Measurements from ENCODE around the gene CFAP77.

The CFAP77 gene

DNA sequence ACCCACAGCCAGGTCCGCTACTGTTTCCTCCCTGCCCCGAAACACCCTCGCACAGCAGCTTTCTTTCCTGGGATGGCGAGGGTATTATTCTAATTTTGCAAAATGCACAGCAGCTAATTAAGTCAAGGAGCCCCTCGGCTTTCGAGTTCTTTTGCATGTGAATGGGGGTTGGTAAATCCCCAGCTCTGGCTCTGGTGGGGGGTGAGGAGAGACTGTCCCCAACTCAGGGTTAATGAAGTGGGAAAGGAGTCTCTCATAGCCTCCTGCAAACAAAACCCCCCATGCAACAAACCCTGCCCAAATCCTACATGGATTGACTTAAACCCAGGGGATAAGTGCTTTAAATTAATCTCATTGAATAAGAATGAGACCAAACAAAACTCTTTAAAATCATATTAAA, 181.2 kb downstream of the CFAP77 start:
- DNase-seq (ENCODE audit: low read depth in 1 of 2, low spot score in 1 of 2) = no peak

DNA sequence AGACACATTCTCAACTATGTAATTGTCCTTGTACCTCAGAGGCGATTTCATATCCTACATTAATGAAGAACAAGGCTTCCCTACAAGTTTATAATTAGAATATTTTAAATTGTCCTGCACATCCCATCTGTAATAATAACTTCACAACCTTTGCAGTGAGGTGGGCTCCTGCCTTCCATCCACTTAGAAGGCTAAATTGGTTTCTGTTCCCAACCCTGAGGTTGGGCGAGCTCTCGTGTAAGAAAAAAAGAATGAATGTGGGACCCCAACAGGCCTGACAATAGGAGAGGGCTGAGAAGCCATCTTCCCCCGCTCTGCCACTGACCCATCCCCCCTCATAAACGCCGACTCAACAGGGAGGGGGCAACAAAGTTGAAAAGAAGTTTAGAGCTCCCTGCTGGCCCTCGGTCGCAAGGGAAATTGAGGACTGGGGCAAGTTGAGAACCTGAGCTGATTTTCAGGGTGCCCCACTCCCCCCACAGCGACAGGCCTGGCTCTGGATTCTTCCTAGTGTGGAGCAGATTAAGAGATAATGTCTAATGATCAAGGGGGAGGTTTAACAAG, 181.8 kb downstream of the CFAP77 start:
- DNase-seq (ENCODE audit: low read depth in 1 of 2, low spot score in 1 of 2) = no peak

DNA sequence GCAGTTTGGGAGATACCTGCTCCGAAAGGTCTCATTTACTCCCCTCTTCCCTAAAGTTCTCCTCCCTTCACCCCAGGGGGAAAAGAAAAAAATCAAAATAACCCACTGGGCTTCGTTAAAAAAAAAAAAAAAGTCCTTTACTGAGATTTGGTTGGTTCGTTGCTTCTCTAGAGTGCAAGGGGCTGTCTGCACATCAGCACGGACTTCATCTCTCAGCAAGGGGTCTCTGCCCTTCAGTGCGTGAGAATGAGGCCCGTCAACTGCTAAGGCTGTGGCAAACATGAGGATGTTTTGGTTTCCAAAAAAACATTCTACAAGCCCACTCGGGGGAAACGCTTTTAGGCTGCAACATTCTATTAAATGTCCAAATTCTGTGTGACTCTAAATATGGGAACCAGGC, 182.4 kb downstream of the CFAP77 start:
- DNase-seq (ENCODE audit: low read depth in 1 of 2, low spot score in 1 of 2) = no peak

DNA sequence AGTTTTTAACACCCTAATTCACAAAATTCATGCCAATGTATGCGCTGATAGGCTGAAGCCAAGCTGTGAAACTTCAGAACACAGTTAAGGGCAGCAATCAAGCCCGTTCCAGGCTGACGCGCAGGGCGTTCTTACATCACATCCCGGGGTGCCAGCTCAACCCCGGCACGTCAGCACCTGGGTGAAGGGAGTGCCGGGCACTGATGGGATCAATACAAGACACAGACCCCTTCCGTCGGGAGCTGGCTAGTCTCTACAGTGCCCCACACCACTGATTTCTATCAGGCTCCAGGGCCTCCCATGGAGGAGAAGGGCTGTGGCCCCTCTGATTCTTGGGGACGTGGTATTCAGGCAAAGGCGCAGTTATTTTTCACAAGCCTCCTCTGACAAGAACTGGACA, 184.4 kb downstream of the CFAP77 start:
- DNase-seq (ENCODE audit: low read depth in 1 of 2, low spot score in 1 of 2) = no peak

GRCh38 chr9:132595319-132595718, 185.3 kb downstream of the CFAP77 start:
- no peak for DNase-seq (ENCODE audit: low read depth in 1 of 2, low spot score in 1 of 2)

- DNase-seq (ENCODE audit: low read depth in 1 of 2, low spot score in 1 of 2) = no peak
Measured at GRCh38 chr9:132596200-132596599, 186.2 kb downstream of the CFAP77 start.

- no peak for DNase-seq (ENCODE audit: low read depth in 1 of 2, low spot score in 1 of 2)
Measured at GRCh38 chr9:132597073-132597775, 187.2 kb downstream of the CFAP77 start.

DNA sequence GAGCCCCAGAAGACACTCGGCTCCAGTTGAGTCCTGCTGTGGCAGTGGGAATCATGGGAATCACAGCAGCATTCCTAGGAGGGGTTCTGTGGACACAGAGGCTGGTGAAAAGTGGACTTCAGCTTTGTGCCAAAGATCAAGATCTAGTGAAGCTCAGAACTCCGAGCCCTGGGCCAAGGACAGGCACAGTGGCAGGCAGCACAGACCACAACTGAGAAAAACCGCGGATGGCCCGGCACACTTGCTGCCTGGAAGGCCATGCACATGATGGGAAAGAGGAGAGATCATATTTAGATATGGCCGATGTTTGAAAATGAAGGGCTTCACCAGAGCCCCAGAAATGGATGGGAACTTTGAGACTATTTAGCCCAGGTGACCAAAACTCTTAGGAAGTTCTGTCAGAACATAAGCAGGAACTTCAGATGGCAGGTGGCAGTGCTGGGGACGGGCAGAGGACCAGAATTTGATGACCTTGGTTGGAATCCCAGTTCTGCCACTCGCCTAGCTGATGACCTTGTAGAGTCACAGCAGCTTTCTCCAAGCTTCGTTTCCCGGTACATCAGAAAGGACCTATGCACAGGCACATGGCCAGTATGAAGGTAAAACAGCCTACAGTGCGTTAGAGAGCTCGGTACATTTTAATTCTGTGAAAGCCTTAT, 190.4 kb downstream of the CFAP77 start:
- no peak for DNase-seq (ENCODE audit: low read depth in 1 of 2, low spot score in 1 of 2)

- DNase-seq (ENCODE audit: low read depth in 1 of 2, low spot score in 1 of 2) = no peak
Measured at GRCh38 chr9:132602207-132602606, 192.2 kb downstream of the CFAP77 start.

DNA sequence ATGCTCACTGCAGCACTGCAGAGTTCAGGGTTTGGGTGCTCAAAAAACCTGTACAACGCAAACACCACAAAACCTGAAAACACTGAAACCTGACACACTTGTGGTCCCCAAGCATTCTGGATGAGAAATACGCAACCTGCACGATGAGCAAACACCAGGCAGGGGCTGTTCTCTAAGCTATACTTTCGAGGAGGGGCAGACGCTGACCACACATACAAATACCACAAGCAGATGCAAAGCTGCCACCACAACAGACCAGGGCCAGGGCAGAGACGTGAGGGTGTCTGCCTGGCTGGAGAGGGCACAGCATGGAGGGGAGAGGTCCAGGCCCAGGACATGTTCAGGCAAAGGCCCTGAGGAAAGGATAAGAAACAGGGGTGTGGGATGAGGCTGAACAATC, 195.4 kb downstream of the CFAP77 start:
- no peak for DNase-seq (ENCODE audit: low read depth in 1 of 2, low spot score in 1 of 2)

DNA sequence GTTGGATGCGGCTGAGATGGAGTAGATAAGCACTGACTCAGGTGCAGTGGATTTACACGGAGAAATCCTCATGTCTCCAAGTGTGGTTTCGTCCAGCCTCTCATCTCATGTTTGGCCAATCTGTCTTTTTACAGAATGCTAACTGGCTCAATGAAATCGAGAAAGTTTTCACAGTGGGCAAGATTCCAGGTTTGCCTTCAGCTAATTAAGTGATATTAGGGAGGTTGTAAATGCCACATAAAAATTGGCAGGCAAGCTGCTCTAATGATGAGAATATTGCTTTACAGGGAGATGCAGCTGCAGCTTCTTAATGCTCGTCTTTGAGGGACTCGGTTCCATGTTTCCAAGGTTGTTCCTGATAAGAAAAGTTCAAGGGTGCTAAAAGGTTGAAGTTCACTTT, 196.1 kb downstream of the CFAP77 start:
- DNase-seq (ENCODE audit: low read depth in 1 of 2, low spot score in 1 of 2) = no peak

- no peak for DNase-seq (ENCODE audit: low read depth in 1 of 2, low spot score in 1 of 2)
Measured at GRCh38 chr9:132609184-132609583, 199.2 kb downstream of the CFAP77 start.

DNA sequence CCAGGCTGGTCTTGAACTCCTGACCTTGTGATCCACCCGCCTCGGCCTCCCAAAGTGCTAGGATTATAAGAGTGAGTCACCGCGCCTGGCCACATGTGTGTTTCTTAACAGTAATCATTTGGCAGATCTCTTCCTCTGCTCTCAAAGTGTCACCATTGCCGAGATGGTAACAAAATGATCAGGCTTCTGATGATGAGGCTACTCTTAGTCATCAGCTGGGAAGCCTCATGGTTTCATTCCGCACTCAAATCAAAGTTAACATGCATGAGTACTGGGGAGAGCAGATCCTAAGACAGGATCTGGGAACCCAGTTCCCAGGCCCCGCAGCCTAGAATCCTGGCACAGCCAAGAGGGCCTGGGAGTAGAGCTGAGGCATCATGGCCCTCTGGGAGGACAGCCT, 199.8 kb downstream of the CFAP77 start:
- DNase-seq (ENCODE audit: low read depth in 1 of 2, low spot score in 1 of 2) = no peak

DNA sequence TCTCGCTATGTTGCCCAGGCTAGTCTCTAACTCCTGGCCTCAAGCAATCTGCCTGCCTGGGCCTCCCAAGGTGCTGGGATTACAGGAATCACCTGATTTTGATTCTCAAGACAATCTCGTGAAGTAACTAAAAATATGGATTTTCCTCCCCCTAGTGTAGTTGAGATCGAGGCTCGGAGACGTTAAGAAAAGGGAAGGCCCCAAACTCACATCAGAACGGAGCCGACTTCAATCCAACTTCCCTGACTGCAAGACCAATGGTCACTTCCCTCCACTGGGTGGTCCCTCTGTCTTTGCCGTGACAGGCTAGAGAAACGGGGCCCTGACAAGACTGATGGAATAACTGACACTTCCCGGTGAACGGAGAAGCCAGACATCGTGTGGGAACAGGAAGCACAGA, 200.7 kb downstream of the CFAP77 start:
- DNase-seq (ENCODE audit: low read depth in 1 of 2, low spot score in 1 of 2) = no peak

- DNase-seq (ENCODE audit: low read depth in 1 of 2, low spot score in 1 of 2) = no peak
Measured at GRCh38 chr9:132614324-132614723, 204.3 kb downstream of the CFAP77 start.

DNA sequence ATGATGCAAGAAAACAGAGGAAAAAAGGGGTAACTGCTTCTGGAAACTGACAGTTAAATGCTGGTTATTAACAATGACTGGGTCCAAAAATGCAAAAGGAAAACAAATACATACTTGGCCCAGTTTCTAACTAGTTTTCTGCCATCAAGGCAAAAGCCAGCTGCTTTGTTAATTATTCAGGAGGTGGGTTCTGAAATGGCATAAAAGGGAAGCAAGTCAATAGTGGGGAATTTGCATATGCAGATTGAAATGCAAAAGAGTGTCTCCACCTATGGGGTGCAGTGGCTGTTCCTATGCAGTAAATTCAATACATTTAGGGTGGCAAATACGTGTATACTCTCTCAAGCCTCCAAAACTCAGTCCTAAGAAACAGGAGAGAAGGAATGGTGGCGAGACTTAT, 205.8 kb downstream of the CFAP77 start:
- DNase-seq (ENCODE audit: low read depth in 1 of 2, low spot score in 1 of 2) = no peak

GRCh38 chr9:132616725-132617124, 206.7 kb downstream of the CFAP77 start:
- no peak for DNase-seq (ENCODE audit: low read depth in 1 of 2, low spot score in 1 of 2)

DNA sequence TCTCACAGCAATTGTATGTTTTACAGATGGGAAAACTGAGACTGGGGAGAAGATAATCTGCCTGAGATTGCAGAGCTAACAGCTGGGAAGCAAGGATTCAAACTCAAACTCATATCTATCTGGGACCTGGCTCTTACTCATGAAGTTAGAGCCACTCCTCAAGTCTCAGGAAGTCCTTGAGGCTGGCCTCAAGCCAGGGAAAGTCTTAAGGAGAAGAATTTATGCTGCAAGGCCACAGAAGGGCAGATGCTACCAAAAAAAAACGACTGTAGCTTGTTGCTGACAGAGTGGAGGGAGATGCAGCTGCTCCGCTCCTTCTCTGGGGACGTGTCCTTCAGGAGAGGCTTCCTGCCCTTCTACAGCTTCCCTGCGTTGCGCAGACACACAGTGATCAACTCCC, 212.1 kb downstream of the CFAP77 start:
- DNase-seq (ENCODE audit: low read depth in 1 of 2, low spot score in 1 of 2) = no peak
